ENCODE measurements around the gene PMVK.

PMVK gene

DNA sequence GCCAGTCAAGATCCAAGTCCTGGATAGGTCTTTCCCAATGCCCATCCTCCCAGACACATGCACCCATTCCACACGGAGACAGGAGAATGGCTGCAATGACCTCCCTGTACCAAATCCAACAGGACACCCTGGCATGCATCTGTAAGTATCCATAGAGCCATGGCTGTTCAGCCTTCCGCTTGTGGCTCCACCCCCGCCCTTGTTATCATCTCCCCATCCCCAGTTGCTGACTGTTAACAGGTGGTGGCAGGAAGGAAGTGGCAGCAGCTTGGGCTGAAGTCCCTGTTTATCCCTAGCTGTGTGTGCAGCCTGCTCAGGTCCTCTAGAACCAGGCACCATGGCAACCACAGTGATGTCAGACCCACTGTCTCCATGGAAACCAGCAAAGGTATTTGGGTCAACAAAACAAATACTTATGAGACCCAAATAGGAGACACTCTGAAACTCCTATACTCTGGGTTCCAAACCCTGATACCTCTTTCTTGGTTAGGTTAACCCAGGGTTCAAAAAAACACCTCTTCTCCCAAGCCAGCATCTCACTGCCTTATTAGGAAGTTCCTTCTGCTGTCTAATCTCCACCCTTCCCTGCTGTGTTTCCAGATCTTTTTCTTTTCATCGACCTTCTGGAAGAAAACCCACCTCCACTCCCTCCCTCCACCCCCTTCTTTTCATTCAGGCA, 18.7 kb upstream of the PMVK start:
- intact Hi-C loops (cut with DNase I), result no loop called here
- peak in 41 of 42 donors; percentile 43 to 91 (median 71) for DNase-seq

DNA sequence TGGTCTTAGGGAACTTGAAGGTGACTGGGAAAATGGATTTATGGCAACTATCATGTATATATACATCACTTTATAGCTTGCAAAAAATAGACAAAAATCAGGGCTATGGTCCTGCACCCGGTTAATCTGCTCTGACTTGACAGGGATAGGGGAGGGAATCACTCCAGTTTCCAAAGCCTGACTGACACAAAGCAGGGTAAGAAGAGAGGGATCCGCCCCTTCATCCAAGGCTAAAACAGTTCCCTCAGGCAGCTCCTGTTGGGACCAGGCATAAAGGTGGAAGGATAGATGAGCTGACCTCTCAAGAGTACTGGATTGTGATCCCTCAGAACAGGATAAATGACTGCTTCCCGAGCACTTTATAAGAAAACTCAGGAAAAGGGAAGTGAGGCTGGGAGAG, 18.0 kb upstream of the PMVK start:
- DNase-seq, result no peak
- intact Hi-C loops (cut with DNase I), result no loop called here

DNA sequence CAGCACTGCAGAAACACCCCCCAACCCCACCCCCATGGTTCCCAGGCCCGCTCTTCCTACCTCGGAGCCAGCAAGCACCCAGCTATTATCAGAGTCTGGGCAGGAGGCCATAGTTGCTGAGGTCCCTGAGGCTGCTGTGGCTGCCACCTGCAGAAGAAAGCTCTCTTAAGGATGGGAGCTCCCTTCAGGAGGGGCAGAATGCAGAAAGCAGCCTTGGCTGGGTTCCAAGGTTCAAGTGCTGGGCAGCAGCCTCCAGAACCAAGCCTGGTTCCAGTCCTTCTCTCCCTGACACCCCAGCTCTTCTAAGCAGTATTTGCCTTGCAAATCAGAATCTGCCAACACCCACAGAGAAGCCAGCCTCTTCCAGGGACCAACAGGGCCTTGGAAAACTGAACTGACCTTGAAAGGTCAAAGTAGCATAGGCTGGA, 17.1 kb upstream of the PMVK start:
- intact Hi-C loops (cut with DNase I), result no loop called here
- DNase-seq, result peak in 6 of 42 donors; percentile 25 to 61 (median 40)

DNA sequence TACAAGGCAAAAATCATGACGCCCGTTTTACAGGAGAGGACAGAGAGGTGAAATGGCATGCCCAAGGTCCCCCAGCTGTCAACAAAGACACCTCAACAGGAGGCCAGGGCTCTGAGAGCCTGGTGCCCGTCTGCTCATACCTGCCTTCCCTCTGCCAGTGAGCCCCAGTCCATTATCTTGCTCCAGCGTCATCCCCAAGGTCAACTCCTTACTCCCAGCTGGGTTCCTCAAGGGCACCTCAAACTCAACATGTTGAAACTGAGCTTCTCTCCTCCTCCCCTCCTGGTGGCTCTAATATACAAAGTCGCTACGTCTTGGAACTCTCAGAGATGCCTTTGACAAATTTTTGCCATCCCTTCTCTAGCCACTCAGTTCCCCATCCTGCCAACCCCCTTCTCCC, 16.1 kb upstream of the PMVK start:
- DNase-seq, result no peak

DNA sequence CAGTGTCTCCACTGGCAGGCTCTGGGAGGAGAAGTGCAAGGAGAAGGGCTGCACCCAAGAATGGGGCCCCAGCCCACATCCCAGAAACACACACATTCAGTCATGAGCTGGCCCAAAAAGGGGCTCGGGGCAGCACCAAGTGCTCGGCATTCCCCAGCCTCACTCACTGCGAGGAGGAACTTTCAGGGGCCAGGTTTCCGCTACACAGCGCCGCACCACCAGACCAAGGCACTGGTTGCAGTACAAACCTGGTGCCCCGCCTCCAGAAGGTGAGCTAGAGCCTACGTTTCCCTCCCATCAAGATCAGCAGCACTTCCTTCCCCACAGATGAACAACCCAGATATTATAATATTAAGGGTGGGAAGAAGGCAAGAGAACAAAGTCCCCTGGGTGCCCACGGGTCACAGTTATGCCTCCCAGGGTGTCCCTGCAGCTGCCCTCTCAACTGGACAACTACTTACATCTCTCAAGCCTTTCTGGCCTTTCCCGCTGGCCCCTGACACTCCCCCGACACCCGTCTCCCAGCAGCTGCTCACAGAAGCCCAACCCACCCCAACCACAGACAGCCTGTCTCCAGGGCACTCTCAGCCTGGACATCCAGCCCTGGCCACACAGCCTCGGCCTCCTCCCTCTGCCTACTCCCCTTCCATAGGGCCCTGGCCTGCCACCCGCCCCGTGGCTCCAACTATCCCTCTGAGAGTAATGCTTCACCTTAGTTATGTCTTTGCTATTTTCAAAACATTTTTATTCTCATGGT, 15.6 kb upstream of the PMVK start:
- no peak for DNase-seq
- intact Hi-C loops (cut with DNase I), result no loop called here

More for the DNA sequence above, 16.1 kb upstream of the PMVK start:
- intact Hi-C loops (cut with DNase I), result no loop called here

DNA sequence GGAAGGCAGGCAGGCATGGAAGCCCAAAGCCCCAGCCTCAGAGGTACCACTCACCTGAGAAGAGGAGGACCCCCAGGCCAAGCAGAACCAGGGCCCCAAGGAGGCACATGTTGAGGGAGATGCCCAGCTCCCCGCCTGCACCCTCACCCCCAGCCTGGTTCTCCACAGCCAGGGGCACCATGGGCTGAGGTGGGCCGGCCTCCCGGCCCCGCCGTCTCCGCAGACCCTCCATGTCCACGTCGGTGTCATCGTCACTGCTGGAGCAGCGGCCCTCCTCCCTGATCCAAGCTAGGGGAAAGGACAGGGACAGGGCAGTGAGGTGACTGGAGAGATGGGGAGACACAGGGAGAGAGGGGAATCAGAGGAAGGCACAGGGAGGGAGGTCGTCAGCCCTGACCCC, 11.6 kb upstream of the PMVK start:
- no peak for DNase-seq
- intact Hi-C loops (cut with DNase I), result no loop called here

DNA sequence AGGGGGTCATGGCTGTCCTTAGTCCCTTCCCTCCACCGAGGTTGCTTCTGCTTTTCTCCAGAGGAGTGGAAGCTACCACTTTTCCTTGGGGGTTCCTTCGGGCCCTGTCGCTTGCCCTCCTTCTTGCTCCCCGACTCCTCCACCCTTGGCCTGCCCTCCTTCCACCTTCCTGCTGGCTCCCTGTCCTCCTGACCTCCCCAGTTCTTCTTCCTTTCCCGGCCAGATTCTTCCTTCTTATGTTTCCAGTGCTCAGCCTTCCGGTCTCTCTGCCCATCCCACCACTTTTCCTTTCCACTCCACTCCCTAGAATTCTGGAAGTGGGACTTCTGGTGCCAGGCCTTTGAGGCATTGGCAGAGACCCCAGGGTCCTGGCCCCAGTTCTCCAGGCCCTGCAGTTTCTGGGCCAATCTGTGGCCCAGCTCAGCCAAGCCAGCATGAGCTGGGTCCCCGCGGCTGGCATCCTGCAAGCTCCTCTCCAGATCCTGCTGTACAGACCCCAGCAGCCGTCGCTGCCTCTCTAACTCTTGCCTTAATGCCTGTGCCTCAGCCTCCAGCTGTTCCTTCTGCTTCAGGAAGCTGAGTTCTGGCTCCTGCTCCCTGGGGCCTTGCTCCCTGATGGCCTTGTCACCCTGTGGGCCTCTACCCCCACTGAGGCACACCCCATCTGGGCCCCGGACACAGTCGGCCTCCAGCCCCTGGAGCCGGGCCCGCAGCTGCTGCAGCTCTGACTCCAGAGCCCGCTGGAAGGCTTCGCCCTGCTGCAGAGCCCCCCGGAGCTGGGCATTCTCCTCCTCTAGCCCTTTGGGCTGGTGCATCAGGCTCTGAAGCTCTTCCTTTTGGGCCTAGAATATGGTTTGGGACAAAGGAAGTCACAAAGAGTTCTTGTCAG, 9.7 kb upstream of the PMVK start:
- intact Hi-C loops (cut with DNase I), result no loop called here
- DNase-seq, result peak in 15 of 42 donors; percentile 18 to 66 (median 43)

DNA sequence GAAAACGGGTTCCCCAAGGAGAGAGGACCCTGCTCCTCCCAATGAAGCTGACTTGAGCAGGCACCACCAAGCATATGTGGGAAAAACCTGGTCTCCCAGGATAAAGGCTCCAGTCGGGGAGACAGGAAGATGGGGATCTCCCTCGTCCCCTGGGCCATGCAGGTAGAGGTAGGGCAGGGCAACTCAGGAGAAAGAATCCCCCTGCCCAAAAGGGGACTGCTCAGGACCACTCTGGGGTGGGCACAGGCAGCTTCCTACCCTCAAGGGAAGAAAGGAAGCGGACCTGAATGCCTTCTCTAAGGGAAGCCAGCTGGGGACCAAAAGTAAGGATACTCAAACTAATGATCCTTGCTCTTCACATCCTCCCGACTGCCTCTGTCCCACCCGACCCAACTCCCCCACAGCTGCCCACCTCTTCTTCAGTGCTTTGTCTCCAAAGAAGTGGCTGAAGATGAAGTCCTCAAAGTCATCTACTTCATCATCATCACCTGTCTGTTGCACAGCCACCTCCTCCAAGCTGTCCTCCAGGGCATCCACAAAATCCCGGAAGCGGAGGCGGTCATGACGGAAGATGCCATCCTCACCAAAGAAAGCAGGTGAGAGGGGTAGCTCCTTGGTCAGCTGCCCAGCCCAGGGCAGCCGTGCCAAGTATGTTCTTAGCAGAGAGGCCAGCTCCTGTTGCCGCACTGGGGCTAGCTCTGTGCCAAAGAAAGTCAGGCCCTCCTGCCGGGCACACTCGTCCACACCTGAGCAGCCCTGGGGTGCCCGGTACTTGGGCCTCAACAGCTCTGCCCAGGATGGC, 8.8 kb upstream of the PMVK start:
- intact Hi-C loops (cut with DNase I), result no loop called here
- DNase-seq, result no peak

DNA sequence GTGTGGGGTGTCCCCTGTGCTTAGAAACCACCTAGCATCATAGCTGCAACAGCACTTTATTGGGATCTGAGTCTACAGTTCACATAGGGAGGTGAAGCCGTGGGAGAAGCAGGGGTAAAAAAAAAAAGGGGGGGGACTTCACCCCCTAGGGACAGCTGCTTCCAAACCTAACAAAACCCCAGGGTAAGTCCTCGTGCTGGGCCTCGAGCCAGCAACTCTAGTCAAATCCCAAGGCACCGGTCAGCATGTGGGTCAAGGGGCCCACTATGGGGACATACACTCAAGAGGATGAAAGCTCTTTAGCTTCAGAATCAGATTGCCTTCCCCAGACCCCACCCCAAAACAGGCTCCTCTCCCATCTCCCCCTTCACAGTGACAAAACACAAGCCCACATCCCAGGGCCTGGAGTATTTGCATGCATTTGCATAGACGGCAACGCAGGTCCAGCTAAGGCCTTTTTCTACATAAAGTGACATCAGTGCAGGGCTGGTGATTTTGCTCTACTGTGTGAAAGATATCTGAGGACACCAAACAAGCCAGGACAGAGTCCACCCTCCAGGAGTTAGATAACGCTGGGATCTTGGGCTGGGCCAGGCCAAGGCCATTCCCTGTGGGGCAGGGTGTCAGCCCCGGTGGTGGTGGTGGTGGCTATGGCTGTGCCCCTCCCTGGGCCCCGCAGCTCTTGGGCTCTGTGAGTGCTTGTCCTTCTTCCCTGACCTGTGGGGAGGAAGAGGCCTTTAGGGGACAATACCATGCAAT, 8.1 kb upstream of the PMVK start:
- intact Hi-C loops (cut with DNase I), result no loop called here
- DNase-seq, result no peak

DNA sequence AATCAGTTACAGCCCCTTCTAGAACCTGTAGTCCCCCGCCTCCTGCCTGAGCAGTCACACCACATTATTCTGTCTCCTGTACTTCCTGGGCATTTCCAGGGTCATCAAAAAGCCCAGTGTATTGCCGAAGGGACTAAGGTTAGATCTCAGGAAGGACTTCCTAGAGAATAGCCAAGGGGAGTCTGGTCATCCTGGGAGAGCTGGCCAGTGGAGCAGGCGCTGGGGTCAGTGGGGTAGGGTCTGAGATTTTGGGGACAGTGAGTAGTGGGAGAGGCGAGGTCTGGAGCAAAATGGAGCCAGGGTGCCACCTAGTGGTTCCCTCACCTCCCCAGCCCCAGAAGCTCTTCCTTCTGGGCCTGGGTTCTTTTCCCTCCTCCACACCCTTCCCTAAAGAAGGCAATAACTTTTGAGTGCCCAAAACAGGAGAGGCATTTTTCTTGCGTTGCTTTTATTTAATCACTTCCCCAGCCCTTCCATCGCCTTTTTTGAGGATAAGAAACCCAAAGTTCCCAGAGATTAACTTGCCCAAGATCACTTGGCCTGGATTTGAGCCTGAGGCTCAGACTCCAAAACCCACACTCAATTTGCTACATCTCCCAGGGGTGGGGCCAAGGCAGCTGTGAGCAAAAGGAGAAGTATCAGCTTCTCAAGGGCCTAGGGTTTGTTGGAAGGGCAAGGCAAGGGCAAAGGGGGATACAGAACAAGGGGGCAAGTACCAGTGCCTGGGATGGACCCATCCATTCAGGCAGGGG, 7.3 kb upstream of the PMVK start:
- intact Hi-C loops (cut with DNase I), result no loop called here
- peak in 31 of 42 donors; percentile 17 to 77 (median 50) for DNase-seq

DNA sequence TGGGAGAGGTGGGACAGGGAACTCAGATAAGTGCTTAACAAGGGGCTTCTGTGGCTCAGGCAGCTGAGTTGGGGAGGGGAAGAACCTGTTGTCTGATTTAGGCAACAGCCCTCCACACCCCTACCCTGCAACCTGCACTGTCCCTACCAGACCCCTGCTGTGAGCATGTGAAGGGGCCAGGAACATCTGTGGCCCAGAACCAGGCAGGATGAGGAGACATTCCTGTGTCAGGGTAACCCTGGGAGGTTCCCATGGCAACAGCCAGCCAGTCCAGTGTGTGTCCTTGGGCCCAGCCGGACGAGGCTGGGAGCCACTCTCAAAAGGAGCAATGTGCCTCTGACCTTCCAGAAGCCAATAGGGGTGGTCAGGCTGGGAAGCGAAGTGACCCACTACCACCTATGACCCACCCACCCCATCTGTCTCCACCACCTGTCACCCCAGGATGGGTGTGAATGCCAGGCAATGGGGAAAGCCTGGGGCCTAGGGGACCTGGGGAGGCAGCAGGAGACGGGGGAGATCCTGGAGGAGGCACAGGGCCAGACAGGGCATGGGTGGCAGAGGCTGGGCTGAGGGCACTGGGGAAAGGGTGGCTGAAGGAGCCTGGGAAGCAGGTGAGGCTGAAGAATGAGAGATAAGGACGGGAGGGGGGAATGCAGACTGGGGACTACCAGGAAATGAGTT, 5.0 kb upstream of the PMVK start:
- DNase-seq, result peak in 8 of 42 donors; percentile 16 to 60 (median 40)
- intact Hi-C loops (cut with DNase I), result no loop called here

DNA sequence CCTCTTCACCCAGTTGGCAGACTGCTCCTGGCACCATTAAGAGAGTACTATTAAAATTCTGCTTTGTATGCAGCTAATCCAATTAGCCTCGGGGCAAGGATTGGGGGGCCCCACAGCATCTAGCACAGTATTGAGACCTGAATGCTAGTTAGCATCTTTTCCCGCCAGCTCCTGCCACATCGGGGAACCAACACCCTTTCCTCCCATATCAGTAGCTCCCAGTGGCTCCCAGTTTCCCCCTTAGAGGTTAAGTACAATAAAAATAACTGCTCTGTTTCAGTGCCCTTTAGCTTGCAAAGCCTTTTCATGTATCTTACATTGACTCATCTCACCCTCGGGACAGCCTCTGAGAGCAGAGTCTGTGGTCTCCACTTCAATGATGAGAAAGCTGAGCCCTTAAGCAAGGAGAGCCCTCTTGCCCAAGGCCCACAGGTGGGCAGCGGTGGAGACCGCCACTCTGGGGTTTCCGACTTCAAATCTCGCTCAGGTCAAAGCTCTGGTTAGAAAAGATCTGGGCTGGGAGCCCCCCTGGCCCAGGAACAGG, 4.2 kb upstream of the PMVK start:
- DNase-seq, result no peak
- intact Hi-C loops (cut with DNase I), result no loop called here

DNA sequence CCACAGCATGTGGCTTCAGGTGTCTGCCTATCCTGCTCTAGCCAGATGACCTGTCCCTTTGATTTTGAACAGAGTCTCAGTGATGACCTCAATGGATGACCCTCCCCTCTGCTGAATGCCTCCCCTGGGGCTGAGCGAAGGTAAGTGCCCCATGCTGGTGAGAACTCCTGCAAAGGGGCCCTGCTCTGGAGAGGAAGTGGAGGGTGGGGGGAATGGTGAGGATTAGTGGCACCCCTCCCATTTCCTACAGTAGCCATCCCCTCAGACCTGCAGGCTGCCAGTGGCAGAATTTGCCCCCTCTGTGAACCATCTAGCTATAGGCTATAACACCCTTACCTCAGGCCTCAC, 3.7 kb upstream of the PMVK start:
- intact Hi-C loops (cut with DNase I), result no loop called here
- DNase-seq, result no peak

DNA sequence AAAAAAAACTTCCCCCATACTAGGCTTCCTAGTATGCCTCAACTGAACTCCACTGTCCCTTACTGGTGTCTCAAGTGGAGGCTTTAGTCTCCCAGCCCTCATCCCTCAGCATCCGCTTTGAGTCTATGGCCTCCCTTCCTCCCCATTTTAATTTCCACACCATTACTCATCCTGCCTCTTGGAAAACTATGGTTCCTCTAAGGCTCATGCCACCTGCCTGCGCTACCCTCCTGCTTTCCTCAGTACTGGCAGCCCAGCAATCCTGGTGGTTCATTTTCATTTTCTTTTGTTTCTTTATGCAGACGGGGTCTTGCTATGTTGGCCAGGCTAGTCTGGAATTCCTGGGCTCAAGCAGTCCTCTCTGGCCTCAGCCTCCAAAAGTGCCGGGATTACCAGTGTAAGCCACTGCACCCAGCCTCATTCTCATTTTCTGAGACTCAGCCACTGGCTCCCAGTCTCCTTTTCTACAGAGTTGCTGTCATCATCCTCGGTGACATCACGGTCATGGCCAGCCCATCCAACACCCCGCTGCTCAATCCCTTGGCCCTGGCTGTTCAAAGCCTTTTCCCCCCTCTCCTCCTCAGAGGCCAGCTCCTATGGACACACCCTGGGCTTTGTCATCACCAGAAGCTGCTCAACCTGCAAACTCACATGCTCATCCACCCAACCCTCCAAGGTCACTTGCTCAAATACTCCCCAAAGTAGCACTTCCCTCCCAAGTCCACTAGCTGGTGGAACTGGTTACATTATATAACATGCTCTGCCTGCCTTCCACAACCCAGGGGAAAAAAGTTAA, 2.3 kb upstream of the PMVK start:
- no peak for DNase-seq
- intact Hi-C loops (cut with DNase I), result loop anchor here (5.0 kb wide), 1 partner anchor 382 kb away; the partner anchor contains the start of gene UBE2Q1

DNA sequence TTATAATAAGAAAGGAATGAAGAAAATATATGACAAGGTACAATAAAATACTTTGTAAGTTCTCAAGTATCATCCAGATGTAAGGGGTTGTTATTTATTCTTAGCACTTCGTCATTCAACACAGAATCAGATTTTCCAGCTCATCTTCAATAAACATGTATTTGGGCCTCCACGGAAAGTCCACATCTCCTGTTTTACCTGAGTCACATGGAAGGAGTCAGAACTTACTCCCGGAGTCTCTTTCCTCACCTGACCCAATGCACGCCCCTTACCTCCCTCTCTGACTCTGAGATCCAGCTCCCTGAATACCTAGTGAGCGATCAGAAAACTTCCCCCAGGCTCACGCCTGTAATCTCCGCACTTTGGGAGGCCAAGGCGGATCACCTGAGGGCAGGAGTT, 1.5 kb upstream of the PMVK start:
- intact Hi-C loops (cut with DNase I), result loop anchor here (5.0 kb wide), 1 partner anchor 381 kb away; the partner anchor contains the start of gene UBE2Q1
- DNase-seq, result no peak

Measured in head of caudate nucleus (tissue), 42 donors.